Kidney (tissue), 14 donors: ENCODE measurements around the gene OR12D2. TPM values are rescaled to one million over a fixed set of nuclear protein-coding genes. Genes with fewer than 3 reads are reported as not detected.

Source experiments
- DNase-seq, 5 donors: peaks; one replicate each; pipeline ENCODE4 v3.0.0-alpha.2; 2013 to 2020
- FAIRE-seq: peaks from 2 replicates; lab custom pipeline; 2012; peaks lifted over from hg19 to GRCh38; lab: Jason Lieb, UNC
- H3K27ac ChIP-seq, 2 donors: one replicate each; pipeline ENCODE4 v1.7.0; 2013; ENCODE audit warnings: low read depth in 2 of 2, low read length in 2 of 2, inconsistent platforms in 1 of 2
- H3K27me3 ChIP-seq: one replicate; pipeline ENCODE4 v1.7.1; 2013; ENCODE audit warnings: low read length, inconsistent platforms; ENCODE audit not compliant: control insufficient read depth, insufficient read depth
- H3K36me3 ChIP-seq, 3 donors: one replicate each; pipeline versions ENCODE4 v1.7.0 to v1.7.1; 2013; ENCODE audit warnings: low read length in 3 of 3, control low read depth in 1 of 3, inconsistent platforms in 1 of 3; ENCODE audit not compliant: insufficient read depth in 3 of 3, control insufficient read depth in 2 of 3
- H3K4me1 ChIP-seq, 3 donors: one replicate each; pipeline versions ENCODE4 v1.7.0 to v1.7.1; 2013; ENCODE audit warnings: low read length in 3 of 3, inconsistent platforms in 1 of 3, low read depth in 1 of 3; ENCODE audit not compliant: control insufficient read depth in 2 of 3, insufficient read depth in 2 of 3
- H3K4me3 ChIP-seq, 3 donors: one replicate each; pipeline versions ENCODE4 v1.7.0 to v1.8.1; 2013; ENCODE audit warnings: low read length in 3 of 3, control low read depth in 1 of 3, inconsistent platforms in 1 of 3
- H3K9ac ChIP-seq, 3 donors: one replicate each; pipeline versions ENCODE4 v1.7.0 to v1.7.1; 2013; ENCODE audit warnings: low read length in 3 of 3, control low read depth in 1 of 3, inconsistent platforms in 1 of 3
- H3K9me3 ChIP-seq, 3 donors: one replicate each; pipeline versions ENCODE4 v1.7.0 to v1.7.1; 2013; ENCODE audit warnings: low read length in 3 of 3, control low read depth in 1 of 3, inconsistent platforms in 1 of 3; ENCODE audit not compliant: control insufficient read depth in 2 of 3, insufficient read depth in 1 of 3
- CTCF ChIP-seq: IDR thresholded peaks from 3 replicates; pipeline ENCODE4 v1.5.1; 2012; ENCODE audit warnings: mild to moderate bottlenecking, moderate library complexity, borderline replicate concordance; ENCODE audit not compliant: insufficient read depth; ENCODE audit errors: extremely low read depth
- intact Hi-C: fragments of 100-400 bp; cut with DNase I; formaldehyde crosslinking; loops from one replicate; pipeline ENCODE4 v1.11.1; 2022
- polyA plus RNA-seq: library from polyadenylated mRNA; stranded (reverse); fragments of 350-450 nt; fragmentation: Illumina TruSeq; extraction: RNeasy Lipid Tissue Mini Kit (QIAGEN cat#74804); gene quantifications from one replicate; pipeline ENCODE4 v1.2.3, GENCODE V29; 2014; ENCODE audit warnings: low read depth, low replicate concordance; ENCODE audit not compliant: insufficient read depth
- total RNA-seq: library from RNA; stranded (reverse); fragmentation: NEBNext Ultra II Directional; extraction: Animal tissue kit (Norgen Biotek cat#: 25700); gene quantifications from one replicate; pipeline ENCODE4 v1.2.1, GENCODE V29; 2021
- donor health status: control.
- donor health status: control.
- donor health status: control.
- donor health status: control.
- donor health status: control.
- donor health status: DM: yes; HTN: yes; CAD: no.
- donor health status: Normal renal cell carcinoma (clear cell type).

The OR12D2 gene
- total and polyA plus RNA-seq, 2 donors from 2014 or later: not detected

GRCh38 chr6:29368765-29369164 is 26.7 kb upstream of the OR12D2 start, which contains the start of gene OR5V1:
Gene OR5V1, minus strand, starts transcription at chr6:29368865. Its CDS starts 12,670 bp downstream, at chr6:29356195.
- no peak within 1 kb of the TSS for H3K9ac ChIP-seq
- no peaks in the 10 kb centered on the region for H3K27me3 ChIP-seq
- FAIRE-seq (no peak), DNase-seq (no peak)
- no peak within 1 kb of the TSS for H3K4me3 ChIP-seq
- H3K36me3 ChIP-seq: no peaks in the 10 kb centered on the region
- H3K9me3 ChIP-seq: no peaks in the 10 kb centered on the region
- TF ChIP-seq CTCF: no peak
- no peak within 1 kb of the TSS for H3K27ac ChIP-seq
- H3K4me1 ChIP-seq: no peaks in the 10 kb centered on the region
- intact Hi-C loops: no loop called here

GRCh38 chr6:29375191-29375590 is 20.2 kb upstream of the OR12D2 start, which contains the start of gene OR12D3:
Gene OR12D3, minus strand, starts transcription at chr6:29375291. Its CDS starts 4 bp downstream, at chr6:29375287.
- H3K9me3 ChIP-seq: no peaks in the 10 kb centered on the region
- H3K36me3 ChIP-seq: no peaks in the 10 kb centered on the region
- TF ChIP-seq CTCF: no peak
- no peak within 1 kb of the TSS for H3K4me3 ChIP-seq
- intact Hi-C loops: no loop called here
- DNase-seq (no peak), FAIRE-seq (no peak)
- H3K27me3 ChIP-seq: no peaks in the 10 kb centered on the region
- H3K9ac ChIP-seq: no peak within 1 kb of the TSS
- H3K27ac ChIP-seq: no peak within 1 kb of the TSS
- no peaks in the 10 kb centered on the region for H3K4me1 ChIP-seq

- TF ChIP-seq CTCF: no peak
- DNase-seq (no peak), FAIRE-seq (no peak)
Observed at GRCh38 chr6:29376003-29376402, 19.4 kb upstream of the OR12D2 start.

GRCh38 chr6:29388533-29388932 is 6.9 kb upstream of the OR12D2 start:
- no peak for FAIRE-seq
- Histone ChIP-seq H3K4me3 (no peak overlapping the region), H3K4me1 (no peaks in the 10 kb centered on the region), H3K36me3 (no peaks in the 10 kb centered on the region), H3K27ac (no peak overlapping the region), H3K9me3 (no peaks in the 10 kb centered on the region), H3K27me3 (no peaks in the 10 kb centered on the region), H3K9ac (no peak overlapping the region)
- intact Hi-C loops: no loop called here
- no peak for DNase-seq
- TF ChIP-seq CTCF: no peak

More at GRCh38 chr6:29376003-29376402, 19.4 kb upstream of the OR12D2 start:
- no peak overlapping the region for H3K9ac ChIP-seq
- intact Hi-C loops: no loop called here
- no peaks in the 10 kb centered on the region for H3K27me3 ChIP-seq
- H3K36me3 ChIP-seq: no peaks in the 10 kb centered on the region
- H3K27ac ChIP-seq: no peak overlapping the region
- no peaks in the 10 kb centered on the region for H3K9me3 ChIP-seq
- H3K4me1 ChIP-seq: no peaks in the 10 kb centered on the region
- no peak overlapping the region for H3K4me3 ChIP-seq
